CD4-positive, alpha-beta T cell (primary cell): ENCODE results near the gene HABP4. TPM values are rescaled to one million over a fixed set of nuclear protein-coding genes. Genes with fewer than 3 reads are reported as not detected.
A peak's percentile ranks its signal among the peaks of the same experiment; 100 is the strongest.

Source experiments
- ATAC-seq: fragments of 200-7000 bp; cut with Tn5 transposase; one replicate; pipeline ENCODE4 v1.10.0; 2022; ENCODE audit warnings: mild to moderate bottlenecking; ENCODE audit not compliant: poor library complexity
- CTCF ChIA-PET: fragments of 350-600 bp; sonication (Branson Sonifier 250); formaldehyde crosslinking; loops from one replicate; lab custom pipeline; 2021; ENCODE audit warnings: antibody characterized with exemption, inconsistent platforms; lab: Charles Lee
- POLR2A ChIA-PET: fragments of 350-600 bp; sonication (Branson Sonifier 250); formaldehyde crosslinking; loops from one replicate; lab custom pipeline; 2021; ENCODE audit warnings: antibody characterized with exemption, inconsistent platforms; lab: Charles Lee
- DNase-seq, 14 experiments: peaks; one replicate each; pipeline ENCODE4 v3.0.0-alpha.2; 2013 to 2020; ENCODE audit warnings: mixed read lengths in 2 of 14
- H3K27ac ChIP-seq, 2 donors: one replicate each; pipeline versions ENCODE4 v1.5.1 to v1.7.0; 2013; ENCODE audit warnings: low read length in 2 of 2, low read depth in 1 of 2, mild to moderate bottlenecking in 1 of 2
- H3K27me3 ChIP-seq, 2 experiments: 1 replicate in 1 of 2; 2 replicates in 1 of 2; pipeline versions ENCODE4 v1.6.1 to v1.7.0; 2013; ENCODE audit warnings: low read length in 2 of 2, control low read depth in 1 of 2, mild to moderate bottlenecking in 1 of 2, moderate library complexity in 1 of 2; ENCODE audit not compliant: insufficient read depth in 2 of 2, control insufficient read depth in 1 of 2
- H3K36me3 ChIP-seq: one replicate; pipeline ENCODE4 v1.6.1; 2013; ENCODE audit warnings: low read length, control low read depth; ENCODE audit not compliant: insufficient read depth
- H3K4me1 ChIP-seq: one replicate; pipeline ENCODE4 v1.6.1; 2013; ENCODE audit warnings: low read length, control low read depth; ENCODE audit not compliant: insufficient read depth
- H3K4me3 ChIP-seq: one replicate; pipeline ENCODE4 v1.5.1; 2013; ENCODE audit warnings: mild to moderate bottlenecking, low read length, moderate library complexity
- H3K9me3 ChIP-seq, 2 experiments: 1 replicate in 1 of 2; 2 replicates in 1 of 2; pipeline versions ENCODE4 v1.6.1 to v1.7.0; 2013; ENCODE audit warnings: low read length in 2 of 2, mild to moderate bottlenecking in 2 of 2, control low read depth in 1 of 2, moderate library complexity in 1 of 2; ENCODE audit not compliant: control insufficient read depth in 1 of 2, insufficient read depth in 1 of 2
- H3K27ac Mint-ChIP-seq: one replicate; pipeline ENCODE4 v1.8.0; 2020; ENCODE audit warnings: mixed read lengths
- H3K27me3 Mint-ChIP-seq: one replicate; pipeline ENCODE4 v1.8.0; 2021; ENCODE audit warnings: mixed read lengths
- H3K36me3 Mint-ChIP-seq: one replicate; pipeline ENCODE4 v1.8.0; 2021; ENCODE audit warnings: low read depth, mixed read lengths
- H3K4me1 Mint-ChIP-seq: one replicate; pipeline ENCODE4 v1.8.0; 2021; ENCODE audit warnings: low read depth, mixed read lengths
- H3K4me3 Mint-ChIP-seq: one replicate; pipeline ENCODE4 v1.8.0; 2020; ENCODE audit warnings: mild to moderate bottlenecking, mixed read lengths
- H3K9me3 Mint-ChIP-seq: one replicate; pipeline ENCODE4 v1.8.0; 2020; ENCODE audit warnings: mixed read lengths
- intact Hi-C, 2 experiments: fragments of 100-400 bp; cut with DNase I in 1 of 2; cut with micrococcal nuclease in 1 of 2; formaldehyde crosslinking; loops; one replicate each; pipeline versions ENCODE4 v1.15.1 to v1.9.0; 2023 to 2025; cut with DNase I, micrococcal nuclease
- total RNA-seq, 174 experiments: library from RNA in 2 of 174; stranded (reverse) in 2 of 174; gene quantifications; one replicate each; pipeline ENCODE4 v1.2.3 and lab custom pipeline; 2021 to 2026
- TF ChIP-seq, protein P1 (sequence below): fragments of 200-600 bp; IDR thresholded peaks from one replicate; pipeline ENCODE4 v1.8.0; 2022; ENCODE audit warnings: antibody characterized with exemption, mild to moderate bottlenecking

Gene HABP4
- total RNA-seq, 2 experiments from 2014 or later = 29.7 to 31.7 TPM

- Mint-ChIP-seq H3K27ac (no peak overlapping the region), H3K27me3 (no peaks in the 10 kb centered on the region), H3K9me3 (no peaks in the 10 kb centered on the region), H3K4me3 (no peak overlapping the region), H3K36me3 (no peaks in the 10 kb centered on the region), H3K4me1 (no peaks in the 10 kb centered on the region)
- intact Hi-C loops = no loop called here
- Histone ChIP-seq H3K9me3 (peaks cover 0 to 3% of the 10 kb centered on the region in 2 experiments), H3K27me3 (no peaks in the 10 kb centered on the region), H3K36me3 (no peaks in the 10 kb centered on the region), H3K4me3 (no peak overlapping the region), H3K27ac (no peak overlapping the region), H3K4me1 (no peaks in the 10 kb centered on the region)
- DNase-seq = no peak
- CTCF ChIA-PET = no interaction called here
- POLR2A ChIA-PET = no interaction called here
- TF ChIP-seq, protein P1, sequence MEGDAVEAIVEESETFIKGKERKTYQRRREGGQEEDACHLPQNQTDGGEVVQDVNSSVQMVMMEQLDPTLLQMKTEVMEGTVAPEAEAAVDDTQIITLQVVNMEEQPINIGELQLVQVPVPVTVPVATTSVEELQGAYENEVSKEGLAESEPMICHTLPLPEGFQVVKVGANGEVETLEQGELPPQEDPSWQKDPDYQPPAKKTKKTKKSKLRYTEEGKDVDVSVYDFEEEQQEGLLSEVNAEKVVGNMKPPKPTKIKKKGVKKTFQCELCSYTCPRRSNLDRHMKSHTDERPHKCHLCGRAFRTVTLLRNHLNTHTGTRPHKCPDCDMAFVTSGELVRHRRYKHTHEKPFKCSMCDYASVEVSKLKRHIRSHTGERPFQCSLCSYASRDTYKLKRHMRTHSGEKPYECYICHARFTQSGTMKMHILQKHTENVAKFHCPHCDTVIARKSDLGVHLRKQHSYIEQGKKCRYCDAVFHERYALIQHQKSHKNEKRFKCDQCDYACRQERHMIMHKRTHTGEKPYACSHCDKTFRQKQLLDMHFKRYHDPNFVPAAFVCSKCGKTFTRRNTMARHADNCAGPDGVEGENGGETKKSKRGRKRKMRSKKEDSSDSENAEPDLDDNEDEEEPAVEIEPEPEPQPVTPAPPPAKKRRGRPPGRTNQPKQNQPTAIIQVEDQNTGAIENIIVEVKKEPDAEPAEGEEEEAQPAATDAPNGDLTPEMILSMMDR = no peak
- no peak for ATAC-seq
Observed at GRCh38 chr9:96437454-96437853, 12.5 kb upstream of the HABP4 start.

- Mint-ChIP-seq H3K27ac (no peak overlapping the region), H3K4me1 (no peaks in the 10 kb centered on the region), H3K4me3 (no peak overlapping the region), H3K36me3 (no peaks in the 10 kb centered on the region), H3K27me3 (no peaks in the 10 kb centered on the region), H3K9me3 (no peaks in the 10 kb centered on the region)
- Histone ChIP-seq H3K4me1 (no peaks in the 10 kb centered on the region), H3K9me3 (peaks cover 0 to 3% of the 10 kb centered on the region in 2 experiments), H3K36me3 (no peaks in the 10 kb centered on the region), H3K4me3 (no peak overlapping the region), H3K27ac (no peak overlapping the region), H3K27me3 (no peaks in the 10 kb centered on the region)
- intact Hi-C loops = no loop called here
- POLR2A ChIA-PET = no interaction called here
- ATAC-seq = no peak
- CTCF ChIA-PET = no interaction called here
- TF ChIP-seq, protein P1 = no peak
- no peak for DNase-seq
Observed at GRCh38 chr9:96440671-96441199, 9.2 kb upstream of the HABP4 start.

DNA sequence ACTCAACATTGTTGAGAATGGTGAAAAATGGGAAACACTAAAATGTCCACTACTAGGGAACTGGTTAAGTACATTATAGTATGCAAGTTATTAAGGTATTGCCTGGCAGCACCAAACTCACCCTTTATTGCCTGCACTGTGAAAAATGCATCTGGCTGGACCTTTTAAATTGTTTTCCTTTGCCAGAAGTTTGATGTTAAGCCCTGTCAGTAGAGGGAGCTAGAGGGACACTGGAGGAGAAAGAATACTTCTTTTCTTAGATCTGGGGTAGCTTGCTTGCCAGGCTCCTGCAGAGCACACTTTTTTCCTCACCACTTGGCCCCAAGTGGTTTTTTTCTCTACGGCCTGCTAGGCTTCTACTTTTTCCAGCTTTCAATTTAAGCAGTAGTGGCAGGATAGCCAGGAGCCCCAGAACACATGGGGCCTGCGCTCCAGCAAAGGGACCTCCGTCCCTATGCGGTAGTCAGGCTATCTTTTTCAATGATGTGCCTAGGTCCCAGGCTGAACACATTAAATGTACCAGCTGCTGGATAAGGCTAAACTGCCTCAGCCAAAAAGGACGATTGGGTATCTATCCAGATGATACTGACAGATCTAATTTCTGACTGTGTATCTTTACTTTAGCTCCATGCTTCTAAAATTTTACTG lies 8.0 kb upstream of the HABP4 start:
- Mint-ChIP-seq H3K9me3 (no peaks in the 10 kb centered on the region), H3K4me3 (no peak overlapping the region), H3K36me3 (no peaks in the 10 kb centered on the region), H3K27me3 (no peaks in the 10 kb centered on the region), H3K27ac (no peak overlapping the region), H3K4me1 (no peaks in the 10 kb centered on the region)
- ATAC-seq (no peak), DNase-seq (peak in 3 of 14 experiments; percentile 26 to 60 (median 49))
- intact Hi-C loops = no loop called here
- TF ChIP-seq, protein P1 = peak; percentile 11
- peaks cover 0 to 3% of the 10 kb centered on the region in 2 experiments for H3K9me3 ChIP-seq
- H3K27ac ChIP-seq = no peak overlapping the region
- no peak overlapping the region for H3K4me3 ChIP-seq
- POLR2A ChIA-PET = interaction anchor here (0.8 to 1.2 kb wide), 2 partner anchors 9 to 212 kb away, joined by 3 to 4 read pairs; no protein-coding TSS in a partner anchor
- no peaks in the 10 kb centered on the region for H3K4me1 ChIP-seq
- H3K36me3 ChIP-seq = no peaks in the 10 kb centered on the region
- H3K27me3 ChIP-seq = no peaks in the 10 kb centered on the region
- CTCF ChIA-PET = interaction anchor here (0.8 to 1.4 kb wide), 4 partner anchors 17 to 335 kb away, joined by 3 to 5 read pairs (median 4); partner anchors contain the start of gene ZNF510
